ENCODE data around the gene WDR82.

Gene WDR82

GRCh38 chr3:52256159-52256558 lies 22.3 kb downstream of the WDR82 start:
- Histone ChIP-seq H3K36me3 (ENCODE audit: control insufficient read depth, insufficient read depth, low read length) (peaks cover 59% of the 10 kb centered on the region), H3K4me1 (ENCODE audit: control insufficient read depth, insufficient read depth, low read length) (no peaks in the 10 kb centered on the region), H3K4me3 (ENCODE audit: insufficient read depth, low read depth, low read length) (no peak overlapping the region), H3K27ac (ENCODE audit: insufficient read depth, low read depth, low read length, poor library complexity, severe bottlenecking) (no peak overlapping the region), H3K9me3 (ENCODE audit: control insufficient read depth, low read length) (no peaks in the 10 kb centered on the region), H3K27me3 (ENCODE audit: control insufficient read depth, insufficient read depth, low read length, poor library complexity, severe bottlenecking) (no peaks in the 10 kb centered on the region)
- WGBS, 2 experiments = 100% methylated on average over 2 to 3 of the region's 3 CpGs

- Histone ChIP-seq H3K4me1 (ENCODE audit: control insufficient read depth, insufficient read depth, low read length) (no peaks in the 10 kb centered on the region), H3K27ac (ENCODE audit: insufficient read depth, low read depth, low read length, poor library complexity, severe bottlenecking) (no peak overlapping the region), H3K4me3 (ENCODE audit: insufficient read depth, low read depth, low read length) (no peak overlapping the region), H3K27me3 (ENCODE audit: control insufficient read depth, insufficient read depth, low read length, poor library complexity, severe bottlenecking) (no peaks in the 10 kb centered on the region), H3K36me3 (ENCODE audit: control insufficient read depth, insufficient read depth, low read length) (peaks cover 45% of the 10 kb centered on the region), H3K9me3 (ENCODE audit: control insufficient read depth, low read length) (no peaks in the 10 kb centered on the region)
- 95% methylated on average over 9 of the region's 9 CpGs for WGBS, 2 experiments
These were observed 23.8 kb downstream of the WDR82 start for GRCh38 chr3:52254608-52255007.

GRCh38 chr3:52253314-52254304 lies 24.8 kb downstream of the WDR82 start:
- Histone ChIP-seq H3K36me3 (ENCODE audit: control insufficient read depth, insufficient read depth, low read length) (peaks cover 36% of the 10 kb centered on the region), H3K4me3 (ENCODE audit: insufficient read depth, low read depth, low read length) (no peak overlapping the region)
- 92 to 94% methylated on average over 12 of the region's 12 CpGs for whole genome bisulfite sequencing, 2 experiments

GRCh38 chr3:52250122-52250521 lies 28.3 kb downstream of the WDR82 start:
- Histone ChIP-seq H3K9me3 (ENCODE audit: control insufficient read depth, low read length) (no peaks in the 10 kb centered on the region), H3K4me3 (ENCODE audit: insufficient read depth, low read depth, low read length) (no peak overlapping the region), H3K27ac (ENCODE audit: insufficient read depth, low read depth, low read length, poor library complexity, severe bottlenecking) (no peak overlapping the region), H3K36me3 (ENCODE audit: control insufficient read depth, insufficient read depth, low read length) (peaks cover 3% of the 10 kb centered on the region), H3K27me3 (ENCODE audit: control insufficient read depth, insufficient read depth, low read length, poor library complexity, severe bottlenecking) (peaks cover 24% of the 10 kb centered on the region), H3K4me1 (ENCODE audit: control insufficient read depth, insufficient read depth, low read length) (peaks cover 5% of the 10 kb centered on the region)
- 94 to 100% methylated on average over 1 of the region's 1 CpG for WGBS, 2 experiments

More at GRCh38 chr3:52253314-52254304, 24.8 kb downstream of the WDR82 start:
- no peaks in the 10 kb centered on the region for H3K9me3 ChIP-seq (ENCODE audit: control insufficient read depth, low read length)
- no peak overlapping the region for H3K27ac ChIP-seq (ENCODE audit: insufficient read depth, low read depth, low read length, poor library complexity, severe bottlenecking)
- no peaks in the 10 kb centered on the region for H3K4me1 ChIP-seq (ENCODE audit: control insufficient read depth, insufficient read depth, low read length)
- H3K27me3 ChIP-seq (ENCODE audit: control insufficient read depth, insufficient read depth, low read length, poor library complexity, severe bottlenecking) = no peaks in the 10 kb centered on the region

GRCh38 chr3:52249683-52250082 lies 28.8 kb downstream of the WDR82 start:
- peaks cover 2% of the 10 kb centered on the region for H3K36me3 ChIP-seq (ENCODE audit: control insufficient read depth, insufficient read depth, low read length)

GRCh38 chr3:52248816-52249547 lies 29.5 kb downstream of the WDR82 start:
- H3K4me1 ChIP-seq (ENCODE audit: control insufficient read depth, insufficient read depth, low read length) = peaks cover 5% of the 10 kb centered on the region
- no peak overlapping the region for H3K27ac ChIP-seq (ENCODE audit: insufficient read depth, low read depth, low read length, poor library complexity, severe bottlenecking)
- H3K4me3 ChIP-seq (ENCODE audit: insufficient read depth, low read depth, low read length) = no peak overlapping the region
- peaks cover 2% of the 10 kb centered on the region for H3K36me3 ChIP-seq (ENCODE audit: control insufficient read depth, insufficient read depth, low read length)
- WGBS, 2 experiments = 93 to 96% methylated on average over 10 of the region's 10 CpGs
- peaks cover 36% of the 10 kb centered on the region for H3K27me3 ChIP-seq (ENCODE audit: control insufficient read depth, insufficient read depth, low read length, poor library complexity, severe bottlenecking)
- no peaks in the 10 kb centered on the region for H3K9me3 ChIP-seq (ENCODE audit: control insufficient read depth, low read length)

More at GRCh38 chr3:52249683-52250082, 28.8 kb downstream of the WDR82 start:
- Histone ChIP-seq H3K4me1 (ENCODE audit: control insufficient read depth, insufficient read depth, low read length) (peaks cover 5% of the 10 kb centered on the region), H3K9me3 (ENCODE audit: control insufficient read depth, low read length) (no peaks in the 10 kb centered on the region), H3K4me3 (ENCODE audit: insufficient read depth, low read depth, low read length) (no peak overlapping the region), H3K27ac (ENCODE audit: insufficient read depth, low read depth, low read length, poor library complexity, severe bottlenecking) (no peak overlapping the region), H3K27me3 (ENCODE audit: control insufficient read depth, insufficient read depth, low read length, poor library complexity, severe bottlenecking) (peaks cover 29% of the 10 kb centered on the region)
- WGBS, 2 experiments = 93 to 94% methylated on average over 6 of the region's 6 CpGs

- 95% methylated on average over 10 of the region's 10 CpGs for WGBS, 2 experiments
- H3K27ac ChIP-seq (ENCODE audit: insufficient read depth, low read depth, low read length, poor library complexity, severe bottlenecking) = no peak overlapping the region
- no peaks in the 10 kb centered on the region for H3K36me3 ChIP-seq (ENCODE audit: control insufficient read depth, insufficient read depth, low read length)
- no peak overlapping the region for H3K4me3 ChIP-seq (ENCODE audit: insufficient read depth, low read depth, low read length)
- H3K9me3 ChIP-seq (ENCODE audit: control insufficient read depth, low read length) = no peaks in the 10 kb centered on the region
- H3K4me1 ChIP-seq (ENCODE audit: control insufficient read depth, insufficient read depth, low read length) = peaks cover 5% of the 10 kb centered on the region
- H3K27me3 ChIP-seq (ENCODE audit: control insufficient read depth, insufficient read depth, low read length, poor library complexity, severe bottlenecking) = peaks cover 40% of the 10 kb centered on the region
These were observed 30.3 kb downstream of the WDR82 start for GRCh38 chr3:52248165-52248541.

- Histone ChIP-seq H3K4me1 (ENCODE audit: control insufficient read depth, insufficient read depth, low read length) (peaks cover 5% of the 10 kb centered on the region), H3K36me3 (ENCODE audit: control insufficient read depth, insufficient read depth, low read length) (no peaks in the 10 kb centered on the region), H3K9me3 (ENCODE audit: control insufficient read depth, low read length) (no peaks in the 10 kb centered on the region), H3K4me3 (ENCODE audit: insufficient read depth, low read depth, low read length) (no peak overlapping the region), H3K27ac (ENCODE audit: insufficient read depth, low read depth, low read length, poor library complexity, severe bottlenecking) (no peak overlapping the region), H3K27me3 (ENCODE audit: control insufficient read depth, insufficient read depth, low read length, poor library complexity, severe bottlenecking) (peaks cover 40% of the 10 kb centered on the region)
- WGBS, 2 experiments = 93 to 95% methylated on average over 7 of the region's 7 CpGs
These were observed 30.9 kb downstream of the WDR82 start for GRCh38 chr3:52247409-52248164.

GRCh38 chr3:52246728-52247408 lies 31.6 kb downstream of the WDR82 start:
- H3K4me3 ChIP-seq (ENCODE audit: insufficient read depth, low read depth, low read length) = no peak overlapping the region

More at GRCh38 chr3:52246728-52247408, 31.6 kb downstream of the WDR82 start:
- 87 to 88% methylated on average over 14 of the region's 14 CpGs for WGBS, 2 experiments
- H3K27ac ChIP-seq (ENCODE audit: insufficient read depth, low read depth, low read length, poor library complexity, severe bottlenecking) = no peak overlapping the region
- no peaks in the 10 kb centered on the region for H3K36me3 ChIP-seq (ENCODE audit: control insufficient read depth, insufficient read depth, low read length)
- no peaks in the 10 kb centered on the region for H3K9me3 ChIP-seq (ENCODE audit: control insufficient read depth, low read length)
- H3K27me3 ChIP-seq (ENCODE audit: control insufficient read depth, insufficient read depth, low read length, poor library complexity, severe bottlenecking) = peaks cover 40% of the 10 kb centered on the region
- H3K4me1 ChIP-seq (ENCODE audit: control insufficient read depth, insufficient read depth, low read length) = peaks cover 5% of the 10 kb centered on the region
